HG03097 (cell line): ENCODE results near the gene PRCP.

Source experiments
- ATAC-seq: cut with Tn5 transposase; IDR thresholded peaks from one replicate; pipeline ENCODE4 v1.9.1; 2021; ENCODE audit not compliant: unreplicated experiment, low FRiP score

The PRCP gene

DNA sequence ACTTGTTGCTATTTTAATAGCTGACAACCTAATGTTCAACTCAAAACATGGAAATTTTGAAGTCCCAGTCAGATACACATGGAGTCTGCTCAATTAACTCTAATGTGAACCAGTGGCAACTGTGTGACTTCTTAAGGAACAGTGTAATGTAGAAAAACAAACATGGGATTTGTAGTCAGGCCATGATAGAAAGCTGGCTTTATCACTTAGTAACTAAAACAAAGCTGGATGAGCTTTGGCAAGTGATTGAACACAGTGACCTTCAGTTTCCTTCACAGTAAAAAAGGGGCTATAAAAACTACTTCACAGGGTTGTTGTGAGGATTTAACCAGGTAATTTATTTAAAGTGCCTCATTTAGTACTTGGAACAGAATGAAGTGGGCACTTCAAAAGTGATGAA, 62.6 kb downstream of the PRCP start:
- no peak for ATAC-seq

DNA sequence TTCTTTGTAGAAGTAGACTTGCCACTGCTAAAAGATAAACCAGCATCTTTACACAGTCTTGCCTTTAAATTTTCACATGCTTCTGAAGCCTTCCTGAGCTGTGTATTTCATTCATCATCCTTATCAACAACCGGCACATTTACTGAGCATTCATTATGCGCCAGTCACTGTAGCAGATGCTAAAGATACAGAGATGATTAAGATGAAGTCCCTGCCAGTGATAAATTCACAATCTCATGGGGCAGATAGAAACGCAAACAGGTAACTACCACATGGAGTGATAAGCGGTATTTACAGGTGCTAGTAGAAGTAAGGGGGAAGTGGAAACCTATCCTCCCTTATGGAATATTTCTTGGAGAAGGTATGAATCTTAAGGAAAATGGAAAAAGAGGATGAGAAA, 67.2 kb downstream of the PRCP start:
- ATAC-seq = no peak

DNA sequence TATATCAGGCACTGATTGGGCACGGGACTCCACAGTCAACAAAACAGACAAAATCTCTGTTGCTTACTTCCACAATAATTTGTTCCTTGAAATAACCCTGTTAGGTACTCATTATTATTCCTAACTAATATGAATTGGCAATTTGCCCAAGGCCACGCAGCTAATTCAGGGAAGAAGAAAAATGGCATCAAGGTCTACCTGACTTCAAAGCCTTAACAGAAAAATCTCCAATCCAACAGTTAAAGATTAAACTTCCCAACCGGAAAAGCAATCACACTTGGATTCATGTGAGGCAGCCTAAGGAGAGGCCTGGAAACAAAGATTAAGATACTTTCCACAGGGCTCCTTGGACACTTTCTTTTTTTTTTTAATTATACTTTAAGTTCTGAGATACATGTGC, 68.9 kb downstream of the PRCP start:
- no peak for ATAC-seq

DNA sequence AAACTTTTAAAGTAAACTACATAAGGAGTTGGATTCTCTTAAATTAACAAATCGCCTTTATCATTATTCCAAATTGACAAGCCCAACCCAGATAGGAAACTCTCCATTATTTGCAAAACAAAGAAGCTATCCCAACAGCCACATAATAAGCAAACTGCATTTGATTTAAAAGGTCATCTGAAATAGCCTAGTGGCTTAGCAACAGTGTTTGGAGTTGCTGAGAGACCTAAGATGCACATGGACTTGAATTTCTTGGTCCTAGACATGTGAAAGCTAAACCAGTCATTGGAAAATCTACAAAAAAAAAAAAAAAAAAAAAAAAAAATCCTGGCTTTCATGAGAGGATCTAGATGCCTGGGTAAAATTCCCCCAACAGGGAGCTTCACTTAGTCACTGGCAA, 69.5 kb downstream of the PRCP start:
- no peak for ATAC-seq

DNA sequence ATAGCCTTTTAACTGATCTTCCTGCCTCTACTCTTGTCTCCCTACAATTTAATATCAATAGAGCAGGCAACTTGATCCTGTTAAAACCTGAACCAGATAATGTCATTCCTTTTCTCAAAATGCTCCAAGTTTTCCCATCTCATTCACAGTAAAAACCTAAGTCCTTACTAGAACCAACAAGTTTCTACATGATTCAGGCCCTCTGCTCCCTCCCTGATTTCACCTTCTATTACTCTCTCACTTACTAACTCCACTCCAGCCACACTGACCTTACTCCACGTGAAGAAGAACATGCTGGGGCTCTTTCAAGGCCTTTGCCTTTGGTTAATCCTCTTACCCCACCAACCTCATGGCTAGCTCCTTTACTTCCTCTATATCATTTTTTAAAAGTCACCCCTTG, 71.1 kb downstream of the PRCP start:
- ATAC-seq = no peak

DNA sequence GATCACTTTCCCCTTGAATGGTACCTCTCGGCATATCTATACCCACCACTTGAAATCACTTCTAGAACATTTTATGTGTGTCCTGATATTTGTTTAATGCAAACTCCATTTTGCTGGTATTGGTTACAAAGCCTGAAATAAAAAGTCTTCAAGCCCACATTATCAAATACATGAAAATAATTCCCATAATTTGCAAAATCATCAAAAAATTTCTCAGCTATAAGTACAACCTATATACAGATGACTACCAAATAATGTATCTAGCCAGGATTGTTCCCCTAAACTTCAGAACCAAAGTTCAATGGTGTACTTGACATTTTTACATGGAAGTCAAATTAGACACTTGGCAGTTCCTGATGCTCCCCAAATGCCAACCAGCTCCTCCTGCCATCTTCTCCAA, 71.8 kb downstream of the PRCP start:
- no peak for ATAC-seq

DNA sequence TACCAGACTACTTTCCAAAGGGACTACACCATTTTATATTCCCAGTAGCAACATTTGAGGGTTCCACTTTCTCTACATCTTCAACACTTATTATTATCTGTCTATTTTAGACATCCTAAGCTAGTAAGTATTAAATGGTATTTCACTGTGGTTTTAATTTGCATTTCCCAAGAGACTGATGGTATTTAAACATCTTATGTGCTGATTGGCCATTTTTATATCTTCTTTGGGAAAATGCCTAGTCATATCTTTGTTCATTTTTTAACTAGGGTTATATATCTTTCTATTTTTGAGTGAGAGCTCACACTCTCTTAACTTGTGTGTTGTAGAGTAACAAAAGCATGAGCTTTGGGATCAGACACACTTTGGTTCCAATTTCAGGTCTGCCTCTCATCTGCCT, 73.7 kb downstream of the PRCP start:
- no peak for ATAC-seq

DNA sequence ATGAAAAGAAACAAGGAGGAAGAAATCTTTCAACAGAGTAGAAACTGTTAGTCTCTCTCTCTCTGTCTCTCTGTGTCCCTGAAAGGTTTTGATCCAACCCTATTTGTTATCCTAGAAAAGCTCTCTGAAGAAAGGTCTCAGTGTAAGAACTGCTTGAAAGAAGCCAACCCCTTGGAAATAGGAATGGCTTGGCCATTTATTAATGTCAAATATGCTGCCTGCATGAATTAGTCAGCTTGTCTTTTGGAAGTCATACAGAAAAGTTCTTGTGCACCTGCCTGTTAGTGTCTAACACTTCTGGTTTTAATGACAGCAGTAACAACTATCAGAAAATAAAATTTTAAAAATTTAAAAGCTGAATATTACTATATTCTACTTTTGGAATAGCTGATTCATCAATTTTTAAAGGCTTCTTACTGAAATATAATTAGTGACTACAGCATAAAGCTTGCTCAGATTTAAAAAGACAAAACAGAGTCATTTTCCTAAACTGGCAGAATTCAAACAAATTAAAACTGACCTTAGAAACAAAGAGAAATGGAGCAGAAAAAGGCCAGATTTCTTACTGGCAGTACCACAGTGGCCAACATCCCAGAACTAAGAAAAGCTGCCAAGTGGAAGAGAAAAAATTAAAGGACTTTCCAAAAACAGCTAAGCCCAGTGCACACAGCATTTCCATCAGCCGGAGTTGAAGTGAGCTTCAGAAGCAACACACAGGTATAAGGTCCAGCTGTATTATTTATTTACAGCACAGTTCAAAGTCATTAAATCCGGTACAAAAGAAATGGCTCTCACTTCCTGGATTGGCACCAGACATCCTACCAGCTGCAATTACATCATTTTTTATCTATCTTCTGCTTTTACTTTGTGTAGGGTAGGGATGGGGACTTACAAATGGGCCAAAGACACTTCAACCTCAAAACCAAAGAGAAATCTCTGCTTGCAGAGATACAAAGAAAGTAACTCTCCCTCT, 76.3 kb downstream of the PRCP start:
- ATAC-seq = no peak

DNA sequence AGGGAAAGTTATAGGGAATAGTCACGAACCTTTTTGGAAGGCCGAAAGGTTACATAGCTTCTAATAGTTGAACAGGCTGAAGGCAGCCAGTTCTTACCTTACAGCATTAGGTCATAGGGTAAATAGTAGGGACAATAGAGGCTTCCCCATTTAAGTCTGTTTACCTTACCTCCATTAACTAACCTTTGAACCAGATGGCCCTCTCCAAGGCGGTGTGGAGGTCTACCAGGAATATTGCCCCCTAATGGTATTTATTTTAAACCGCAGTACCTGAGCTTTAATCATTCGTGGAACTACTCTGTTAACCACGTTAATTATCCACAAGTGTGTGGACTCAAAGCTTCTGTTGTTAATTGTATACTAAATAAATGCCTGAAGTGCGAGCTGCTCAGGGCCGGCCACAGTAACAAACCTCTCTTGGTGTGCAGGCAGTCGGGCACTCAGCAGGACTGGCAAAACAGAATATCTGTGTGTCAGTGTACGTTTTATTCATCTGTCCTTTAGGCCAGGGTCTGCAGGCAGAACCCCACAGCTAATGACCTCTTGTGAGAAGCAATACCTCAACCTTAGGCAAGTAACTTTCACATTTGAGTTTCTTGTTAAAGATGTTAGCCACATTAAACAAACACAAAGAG, 81.7 kb downstream of the PRCP start:
- ATAC-seq = no peak

DNA sequence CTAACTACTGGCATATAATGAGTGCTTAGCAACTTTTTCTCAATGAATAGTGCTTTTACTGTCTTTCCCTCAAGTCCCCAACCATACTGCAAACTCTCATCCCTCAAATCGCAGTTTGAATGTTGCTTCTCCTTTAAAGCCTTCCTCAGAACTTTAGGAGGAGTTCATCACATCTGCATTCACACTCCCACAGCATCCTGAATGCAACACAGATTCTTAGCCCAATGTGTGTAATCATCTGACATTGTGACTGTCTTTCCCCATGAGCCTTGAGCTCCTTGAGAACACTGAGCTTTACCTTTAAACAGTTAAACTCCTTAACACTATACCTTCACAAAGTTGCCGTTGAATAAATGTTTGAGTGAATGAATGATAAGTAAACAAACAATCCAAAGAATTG, 84.8 kb downstream of the PRCP start:
- ATAC-seq = no peak

DNA sequence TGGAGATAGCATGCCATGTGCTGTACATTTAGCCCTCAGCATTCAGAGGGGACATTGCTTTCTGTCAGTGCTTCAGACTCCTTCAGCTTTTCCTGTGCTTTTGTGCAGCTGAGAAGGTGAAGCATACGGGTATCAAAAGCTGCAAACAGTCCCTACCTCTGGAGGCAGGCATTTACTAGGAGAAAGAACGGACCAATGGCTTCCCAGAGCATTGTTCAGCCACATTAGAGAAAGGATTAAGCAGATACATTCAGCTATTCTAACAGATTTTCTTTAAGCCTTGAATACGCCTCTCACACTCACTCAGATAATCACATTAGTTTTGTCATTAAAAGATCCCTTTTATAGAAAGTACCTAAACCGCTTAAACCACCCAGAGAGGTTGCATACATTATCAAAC, 85.9 kb downstream of the PRCP start:
- ATAC-seq = no peak

DNA sequence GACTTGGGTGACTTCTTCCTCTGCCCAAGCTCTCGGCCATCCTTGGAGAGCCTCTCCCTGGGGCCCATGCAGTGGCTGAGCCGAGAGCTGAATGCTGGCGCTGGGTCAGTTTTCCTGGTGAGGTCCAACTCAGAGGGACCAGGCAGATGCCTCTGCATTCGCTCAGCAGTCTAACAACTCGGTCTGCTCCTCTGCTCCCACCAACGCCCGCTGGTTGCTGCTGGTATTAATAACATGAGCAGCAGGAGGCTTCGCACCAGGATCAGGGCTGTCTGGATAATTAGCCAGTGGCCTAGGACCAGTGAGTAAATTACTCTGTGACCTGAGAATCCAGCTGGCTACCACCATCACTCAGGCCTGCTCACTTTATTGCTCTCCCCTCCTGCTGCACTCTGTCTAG, 88.9 kb downstream of the PRCP start:
- ATAC-seq = no peak

DNA sequence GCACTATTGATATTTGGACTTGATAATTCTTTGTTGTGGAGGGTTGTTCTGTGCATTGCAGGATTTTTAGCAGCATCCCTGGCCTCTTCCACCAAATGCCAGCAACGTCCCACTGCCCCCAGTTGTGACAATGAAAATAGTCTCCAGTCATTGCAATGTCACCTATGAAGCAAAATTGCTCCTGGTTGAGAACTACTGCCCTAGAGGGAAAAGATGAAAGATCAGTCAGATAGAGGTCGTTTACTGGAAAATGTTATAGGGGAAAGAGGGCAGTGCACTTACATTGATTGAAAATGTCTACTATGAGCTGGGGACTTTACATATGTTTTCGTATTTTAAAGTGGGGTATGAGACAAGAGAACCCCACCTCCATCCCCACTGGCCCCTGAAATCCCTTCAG, 89.5 kb downstream of the PRCP start:
- no peak for ATAC-seq

DNA sequence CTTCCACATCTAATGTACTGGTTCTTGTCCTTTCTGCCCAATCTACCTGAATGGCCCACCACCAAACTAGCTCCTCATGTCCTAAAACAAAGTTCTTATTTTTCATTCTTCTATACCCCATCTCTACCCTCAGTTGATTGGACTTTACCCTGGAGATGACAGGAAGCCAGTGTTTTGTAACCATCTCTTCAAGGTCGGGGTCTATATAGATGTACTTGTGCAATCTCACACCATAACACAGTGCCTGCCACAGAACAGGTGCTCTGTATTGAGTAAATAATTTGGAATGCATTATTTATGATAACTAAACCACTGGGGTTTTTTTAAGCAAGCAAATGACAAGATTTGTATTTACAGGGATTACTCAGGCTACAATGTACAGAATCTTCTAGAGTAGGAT, 89.9 kb downstream of the PRCP start:
- ATAC-seq = no peak

DNA sequence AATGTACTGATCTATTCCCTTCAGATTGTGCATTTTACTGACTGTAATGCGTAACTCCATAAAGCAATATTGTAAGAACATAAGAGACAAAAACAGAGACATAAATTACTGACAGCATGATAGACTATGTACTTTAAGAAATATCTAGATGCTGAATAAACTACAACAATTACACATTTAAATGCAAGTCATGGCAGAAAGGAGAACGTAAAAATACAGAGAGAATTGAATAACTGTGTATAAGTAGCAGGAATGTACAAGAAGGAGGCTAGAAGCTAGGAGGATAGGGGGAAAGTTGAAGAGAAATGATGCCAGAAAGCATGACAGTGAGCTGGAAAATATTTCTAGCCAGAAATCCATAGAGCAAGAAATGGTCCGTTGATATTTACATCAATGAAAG, 92.6 kb downstream of the PRCP start:
- ATAC-seq = no peak

DNA sequence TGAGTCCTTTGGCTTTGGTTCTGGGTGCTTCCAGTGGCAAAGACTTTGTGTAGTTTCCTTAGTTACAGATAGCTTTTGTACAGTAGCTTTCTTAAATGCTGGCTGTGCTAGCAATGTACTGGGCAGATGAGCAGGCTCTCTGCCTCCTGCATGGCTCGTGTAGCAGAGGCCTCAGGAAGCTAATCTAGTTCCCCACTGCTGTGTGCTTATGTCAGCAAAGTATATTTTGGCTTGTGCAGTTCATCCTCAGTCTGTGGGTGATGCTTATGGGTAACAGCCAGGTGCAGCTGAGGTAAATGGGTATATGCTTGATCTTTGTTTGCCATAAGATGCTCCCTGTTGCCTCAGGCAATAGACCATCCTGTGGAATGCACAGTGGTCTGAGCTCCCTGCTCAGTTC, 97.5 kb downstream of the PRCP start:
- ATAC-seq = no peak

DNA sequence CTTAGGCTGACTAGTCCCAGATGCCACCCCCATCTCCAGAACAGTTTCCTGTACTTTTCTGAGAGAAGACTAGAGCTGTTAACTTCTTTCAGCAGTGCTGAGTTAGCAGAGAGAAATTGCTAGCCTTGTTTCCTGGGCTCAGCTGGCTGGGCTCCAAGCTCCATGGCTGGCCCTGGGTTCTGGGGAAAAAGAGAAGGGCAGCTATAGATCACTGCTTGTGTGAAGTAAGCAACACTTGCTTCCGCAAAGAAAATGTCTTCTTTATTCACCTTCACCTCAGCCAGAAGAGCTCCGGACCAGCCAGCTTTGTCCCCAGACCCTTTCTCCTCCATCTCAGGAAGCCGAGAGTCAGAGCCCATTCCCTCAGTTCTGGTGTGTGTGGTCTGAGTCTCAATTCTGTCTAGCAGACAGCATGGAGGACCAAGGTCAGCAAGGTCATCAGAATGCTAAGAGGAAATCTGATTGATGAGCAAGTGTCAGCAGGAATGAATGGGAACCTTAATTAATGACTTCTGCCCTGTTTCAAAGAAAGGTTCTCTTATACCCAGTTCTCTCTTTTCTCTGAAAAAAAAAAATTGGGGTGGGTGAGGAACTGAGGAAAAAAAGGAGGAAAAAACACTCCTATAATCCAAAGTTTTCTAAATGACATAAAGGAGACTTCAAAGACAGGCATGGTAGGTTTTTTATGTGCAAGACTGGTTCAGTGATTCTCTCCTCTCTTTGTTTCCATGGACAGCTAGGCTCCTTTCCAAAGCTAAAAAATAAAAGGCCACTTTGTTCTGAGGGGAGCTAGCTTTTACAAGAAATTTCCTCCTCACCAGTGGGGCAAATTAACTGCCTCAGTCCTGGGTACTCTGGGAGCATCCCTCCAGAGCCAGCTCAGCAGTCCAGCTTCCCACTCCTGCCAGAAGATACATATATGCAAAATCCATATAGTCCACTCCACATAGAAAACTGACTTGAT, 103.0 kb downstream of the PRCP start:
- ATAC-seq = no peak

DNA sequence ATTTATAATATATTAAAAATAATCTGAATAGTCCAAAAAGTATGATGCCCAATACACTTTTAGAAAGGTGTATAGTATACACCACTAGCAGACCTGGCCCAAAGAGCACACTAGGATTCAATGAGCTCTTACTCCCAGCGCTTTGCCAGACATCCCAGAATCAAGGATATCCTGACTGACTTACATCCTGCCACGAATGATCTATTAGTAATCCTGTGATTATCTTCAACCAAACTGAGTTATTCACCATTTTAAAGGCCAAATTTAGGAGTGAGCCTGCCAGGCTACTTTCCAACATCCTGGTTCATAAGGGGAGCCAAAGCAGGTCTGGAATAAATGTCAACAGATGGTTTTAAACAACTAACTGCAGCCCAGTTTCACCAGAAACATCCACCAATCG, 105.7 kb downstream of the PRCP start:
- ATAC-seq = no peak

DNA sequence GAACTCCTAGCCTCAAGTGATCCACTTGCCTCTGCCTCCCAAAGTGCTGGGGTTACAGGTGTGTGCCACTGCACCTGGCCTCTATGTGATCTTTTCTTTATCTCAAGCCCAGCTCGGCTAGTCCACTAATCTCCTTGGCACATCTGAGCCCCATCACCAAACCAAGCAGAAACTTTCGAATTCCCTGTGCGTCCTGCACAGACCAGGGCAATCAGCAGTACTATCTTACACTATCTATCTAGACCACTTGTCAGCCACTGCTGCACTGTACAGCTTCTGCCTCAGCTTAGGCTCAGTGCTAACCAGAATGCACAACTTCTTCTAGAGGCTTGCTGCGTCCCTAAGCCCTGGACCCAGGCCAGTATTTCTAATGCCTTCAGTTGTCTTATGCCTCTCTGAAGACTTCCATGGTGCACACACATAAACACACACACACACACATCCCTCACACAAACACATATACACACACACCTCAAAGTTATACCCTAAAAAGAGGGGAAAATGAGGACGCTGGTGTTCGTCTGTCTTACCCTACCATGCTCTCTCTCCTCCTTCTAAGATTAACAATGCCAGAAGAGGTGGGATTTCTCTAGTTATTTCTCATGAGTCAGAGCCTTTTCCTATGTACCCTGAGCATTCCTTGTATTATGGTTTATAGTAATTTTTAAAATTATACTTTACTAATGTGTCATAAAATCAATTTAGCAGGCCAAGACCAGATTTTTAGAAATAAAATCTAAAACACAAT, 107.2 kb downstream of the PRCP start:
- no peak for ATAC-seq

DNA sequence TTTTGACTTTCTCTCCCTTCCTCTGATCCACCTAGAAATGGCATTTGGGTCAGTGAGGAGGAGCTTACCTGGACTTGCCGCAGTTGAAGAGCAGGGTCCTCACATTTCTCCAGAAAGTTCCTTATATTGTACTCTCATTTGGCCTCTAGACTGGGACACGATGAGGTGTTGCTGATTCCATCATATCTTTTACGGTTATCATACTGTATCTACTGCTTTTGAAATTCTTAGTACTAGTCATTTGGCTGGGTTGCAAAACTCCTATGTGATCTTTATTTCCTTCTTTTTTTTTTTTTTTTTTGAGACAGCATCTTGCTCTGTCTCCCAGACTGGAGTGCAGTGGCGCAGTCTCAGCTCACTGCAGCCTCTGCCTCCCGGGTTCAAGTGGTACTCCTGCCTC, 107.9 kb downstream of the PRCP start:
- no peak for ATAC-seq
